Loucy (cell line): ENCODE results near the gene MYH15.
A peak's percentile ranks its signal among the peaks of the same experiment; 100 is the strongest.

Experiments
- H2AFZ ChIP-seq: fragments of 200-600 bp; sonication (generic); 2 replicates; pipeline ENCODE4 v1.6.0; 2016; ENCODE audit warnings: antibody characterized with exemption, mild to moderate bottlenecking, low read length, moderate library complexity
- H3F3A ChIP-seq: fragments of 200-600 bp; 2 replicates; pipeline ENCODE4 v1.6.0; 2016; ENCODE audit warnings: antibody characterized with exemption, low read depth, mild to moderate bottlenecking
- H3K27me3 ChIP-seq: fragments of 200-600 bp; sonication (generic); 2 replicates; pipeline ENCODE4 v1.6.1; 2014; ENCODE audit warnings: low read length, mild to moderate bottlenecking; ENCODE audit not compliant: insufficient read depth, poor library complexity, severe bottlenecking
- H3K36me3 ChIP-seq: fragments of 200-600 bp; sonication (generic); 2 replicates; pipeline ENCODE4 v1.6.1; 2016; ENCODE audit warnings: low read length; ENCODE audit not compliant: insufficient read depth
- H3K4me1 ChIP-seq: fragments of 200-600 bp; sonication (generic); 2 replicates; pipeline ENCODE4 v1.5.1; 2014; ENCODE audit warnings: low read length, mild to moderate bottlenecking; ENCODE audit not compliant: insufficient read depth, poor library complexity, severe bottlenecking
- H3K4me2 ChIP-seq: fragments of 200-600 bp; sonication (generic); 2 replicates; pipeline ENCODE4 v1.6.0; 2014; ENCODE audit warnings: antibody characterized with exemption, low read length, low read depth, mild to moderate bottlenecking; ENCODE audit not compliant: poor library complexity, severe bottlenecking
- H3K4me3 ChIP-seq: fragments of 200-600 bp; sonication (generic); 2 replicates; pipeline ENCODE4 v1.5.1; 2014; ENCODE audit warnings: low read length, mild to moderate bottlenecking, mixed read lengths; ENCODE audit not compliant: poor library complexity, severe bottlenecking
- H3K79me2 ChIP-seq: fragments of 200-600 bp; sonication (generic); 2 replicates; pipeline ENCODE4 v1.6.1; 2014; ENCODE audit warnings: low read length; ENCODE audit not compliant: insufficient read depth
- H3K9ac ChIP-seq: fragments of 200-600 bp; sonication (generic); 2 replicates; pipeline ENCODE4 v1.6.0; 2014; ENCODE audit warnings: mild to moderate bottlenecking, low read depth, low read length, moderate library complexity; ENCODE audit not compliant: poor library complexity, severe bottlenecking
- H3K9me2 ChIP-seq: fragments of 200-600 bp; sonication (generic); replicated peaks from 2 replicates; pipeline ENCODE4 v1.6.1; 2016; ENCODE audit warnings: low read depth, low read length, mixed read lengths
- H3K9me3 ChIP-seq: fragments of 200-600 bp; sonication (generic); 2 replicates; pipeline ENCODE4 v1.6.1; 2014; ENCODE audit warnings: mild to moderate bottlenecking, antibody characterized with exemption, low read length, low read depth; ENCODE audit not compliant: insufficient read depth
- H4K20me1 ChIP-seq: fragments of 200-600 bp; sonication (generic); 2 replicates; pipeline ENCODE4 v1.6.0; 2014; ENCODE audit warnings: antibody characterized with exemption, low read length, mild to moderate bottlenecking; ENCODE audit not compliant: insufficient read depth, poor library complexity, severe bottlenecking
- EZH2phosphoT487 ChIP-seq: fragments of 200-600 bp; IDR thresholded peaks from 2 replicates; pipeline ENCODE4 v1.6.1; 2018; ENCODE audit warnings: antibody characterized with exemption, mild to moderate bottlenecking, moderate library complexity, borderline replicate concordance
- TF ChIP-seq, protein P1 (sequence below): fragments of 200-600 bp; sonication (generic); conservative IDR thresholded peaks from 2 replicates; pipeline ENCODE4 v1.5.1; 2014; ENCODE audit warnings: mild to moderate bottlenecking, antibody characterized with exemption, low read length

The MYH15 gene

DNA sequence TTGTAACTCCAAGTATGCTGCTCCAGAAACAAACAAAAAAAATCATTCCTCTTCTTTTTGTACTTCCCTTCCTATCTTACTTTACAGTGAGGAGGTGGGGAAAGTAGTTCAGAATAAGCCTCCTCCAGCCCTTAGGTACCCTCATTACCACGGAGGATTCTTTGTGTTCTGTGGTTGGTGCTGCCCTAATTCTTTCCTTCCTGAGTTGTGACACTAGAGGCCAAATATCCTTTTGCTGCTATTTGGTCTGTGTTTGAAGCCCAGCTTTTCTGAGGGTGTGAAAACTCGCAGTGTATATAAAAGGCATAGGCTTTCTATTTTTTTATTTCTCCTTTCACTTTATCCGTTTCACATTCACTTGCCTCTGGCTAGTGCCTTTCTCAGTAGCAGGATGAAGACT lies 115.8 kb downstream of the MYH15 start:
- Histone ChIP-seq H2AFZ (no peak overlapping the region), H3K9me3 (no peaks in the 10 kb centered on the region), H3K4me2 (peak overlapping the region; percentile 41), H3K36me3 (no peaks in the 10 kb centered on the region), H3K9me2 (no peaks in the 10 kb centered on the region), H3K4me3 (peak overlapping the region; percentile 19), H3K27me3 (no peaks in the 10 kb centered on the region), H3F3A (no peaks in the 10 kb centered on the region), H3K79me2 (no peaks in the 10 kb centered on the region), H4K20me1 (no peaks in the 10 kb centered on the region), H3K9ac (no peak overlapping the region), H3K4me1 (peaks cover 22% of the 10 kb centered on the region)
- no peak for TF ChIP-seq EZH2phosphoT487
- TF ChIP-seq, protein P1, sequence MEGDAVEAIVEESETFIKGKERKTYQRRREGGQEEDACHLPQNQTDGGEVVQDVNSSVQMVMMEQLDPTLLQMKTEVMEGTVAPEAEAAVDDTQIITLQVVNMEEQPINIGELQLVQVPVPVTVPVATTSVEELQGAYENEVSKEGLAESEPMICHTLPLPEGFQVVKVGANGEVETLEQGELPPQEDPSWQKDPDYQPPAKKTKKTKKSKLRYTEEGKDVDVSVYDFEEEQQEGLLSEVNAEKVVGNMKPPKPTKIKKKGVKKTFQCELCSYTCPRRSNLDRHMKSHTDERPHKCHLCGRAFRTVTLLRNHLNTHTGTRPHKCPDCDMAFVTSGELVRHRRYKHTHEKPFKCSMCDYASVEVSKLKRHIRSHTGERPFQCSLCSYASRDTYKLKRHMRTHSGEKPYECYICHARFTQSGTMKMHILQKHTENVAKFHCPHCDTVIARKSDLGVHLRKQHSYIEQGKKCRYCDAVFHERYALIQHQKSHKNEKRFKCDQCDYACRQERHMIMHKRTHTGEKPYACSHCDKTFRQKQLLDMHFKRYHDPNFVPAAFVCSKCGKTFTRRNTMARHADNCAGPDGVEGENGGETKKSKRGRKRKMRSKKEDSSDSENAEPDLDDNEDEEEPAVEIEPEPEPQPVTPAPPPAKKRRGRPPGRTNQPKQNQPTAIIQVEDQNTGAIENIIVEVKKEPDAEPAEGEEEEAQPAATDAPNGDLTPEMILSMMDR = no peak

DNA sequence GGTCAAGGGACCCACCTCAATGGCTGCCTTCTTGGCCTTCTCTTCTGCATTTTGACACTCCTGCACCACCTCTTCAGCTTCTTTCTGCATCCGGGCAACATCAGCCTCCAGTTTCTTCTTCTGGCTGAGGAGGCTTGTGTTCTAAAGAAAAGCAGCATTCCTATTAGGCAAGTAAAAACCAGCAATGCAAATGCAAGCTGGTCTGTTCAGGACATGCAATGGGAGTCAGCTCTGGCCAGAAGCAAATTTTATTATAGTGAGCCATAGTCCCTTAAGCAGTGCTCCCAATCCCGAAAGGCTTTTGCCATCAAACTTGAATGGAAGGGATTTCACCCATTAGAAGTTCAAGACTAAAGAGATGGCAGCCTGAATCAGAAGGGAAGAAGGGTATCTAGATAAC lies 116.4 kb downstream of the MYH15 start:
- Histone ChIP-seq H3K9me2 (no peaks in the 10 kb centered on the region), H2AFZ (no peak overlapping the region), H3K4me2 (peak overlapping the region; percentile 41), H3F3A (no peaks in the 10 kb centered on the region), H3K79me2 (no peaks in the 10 kb centered on the region), H4K20me1 (no peaks in the 10 kb centered on the region), H3K9ac (no peak overlapping the region), H3K36me3 (no peaks in the 10 kb centered on the region), H3K4me1 (peaks cover 22% of the 10 kb centered on the region), H3K9me3 (no peaks in the 10 kb centered on the region), H3K4me3 (peak overlapping the region; percentile 19), H3K27me3 (no peaks in the 10 kb centered on the region)
- no peak for TF ChIP-seq EZH2phosphoT487
- TF ChIP-seq, protein P1 = no peak

DNA sequence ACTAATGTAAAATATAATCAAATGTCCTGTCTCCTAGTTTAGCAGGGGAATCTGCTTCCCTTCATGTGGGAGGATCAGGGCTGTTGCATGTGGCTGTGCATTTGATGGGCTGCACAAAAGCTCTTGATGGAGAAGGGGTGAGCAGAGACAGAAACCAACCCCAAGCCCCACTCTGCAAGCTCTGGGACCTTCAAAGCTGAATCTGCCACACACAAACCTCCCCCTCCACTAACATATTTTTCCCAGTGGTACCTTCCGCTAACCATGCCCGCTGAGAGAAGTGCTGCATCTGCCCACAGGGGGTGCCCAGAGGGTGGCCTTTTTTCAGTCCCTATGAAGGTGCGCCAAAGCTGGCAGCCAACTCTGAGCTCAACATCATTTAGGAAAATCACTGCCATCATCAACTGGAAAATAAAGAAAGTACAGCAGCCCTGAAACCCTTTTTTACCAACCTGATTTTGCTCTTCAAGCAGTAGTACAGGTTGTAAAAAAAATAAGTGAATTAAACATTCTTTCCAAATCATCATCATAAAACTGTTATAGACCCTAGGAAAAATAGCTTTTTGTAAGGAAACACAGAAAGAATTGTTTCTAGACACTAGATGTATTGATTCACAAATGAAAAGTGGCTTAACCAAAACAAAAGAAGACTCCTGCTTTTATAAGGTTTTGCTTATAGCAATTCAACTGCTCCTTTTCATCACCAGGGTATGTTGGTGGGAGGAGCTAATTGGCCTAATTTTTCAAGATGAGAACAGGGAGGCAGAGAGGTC lies 117.1 kb downstream of the MYH15 start:
- Histone ChIP-seq H3K79me2 (no peaks in the 10 kb centered on the region), H3K4me2 (no peak overlapping the region), H2AFZ (no peak overlapping the region), H4K20me1 (no peaks in the 10 kb centered on the region), H3K9me2 (no peaks in the 10 kb centered on the region), H3K9ac (no peak overlapping the region), H3K27me3 (no peaks in the 10 kb centered on the region), H3K9me3 (no peaks in the 10 kb centered on the region), H3F3A (no peaks in the 10 kb centered on the region), H3K36me3 (no peaks in the 10 kb centered on the region), H3K4me1 (peaks cover 26% of the 10 kb centered on the region), H3K4me3 (no peak overlapping the region)
- TF ChIP-seq EZH2phosphoT487 = no peak
- TF ChIP-seq, protein P1 = peak; percentile 30; the same call in 1 of the 2 replicates
